GM19025 (cell line): ENCODE data around the gene HNRNPCL1.
"Not testable (repeated sequence)": the region's sequence is repeated elsewhere in the genome, so short reads cannot be mapped to it uniquely, and the experiment has no call there.

Source experiments
- ATAC-seq: cut with Tn5 transposase; IDR thresholded peaks from one replicate; pipeline ENCODE4 v1.9.1; 2021; ENCODE audit warnings: mild to moderate bottlenecking, low read depth, moderate library complexity; ENCODE audit not compliant: unreplicated experiment

HNRNPCL1 gene

DNA sequence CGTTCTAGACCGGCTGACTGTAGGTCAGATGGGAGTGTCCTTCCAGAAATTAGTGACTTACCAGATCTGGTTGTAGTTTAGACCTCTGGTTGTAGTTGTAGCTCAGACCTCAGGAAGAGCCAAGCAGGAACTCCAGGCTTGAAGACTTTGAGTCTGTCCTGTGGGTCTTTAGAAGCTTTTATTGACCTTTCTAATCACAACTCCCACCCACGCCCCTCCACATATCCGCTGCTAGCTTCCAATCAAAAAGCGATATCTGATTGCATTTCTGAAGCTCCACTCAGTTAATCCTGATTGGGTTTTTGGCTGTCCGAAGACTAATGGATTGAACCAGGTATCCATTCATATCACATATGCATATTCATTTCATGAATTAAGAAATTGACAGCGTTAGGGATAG, at the start of gene HNRNPCL1:
Gene HNRNPCL1 (minus strand): TSS at position 101 of the 400 bp plus-strand sequence. CDS start 431 bp downstream, outside the sequence.
- not testable (repeated sequence) for ATAC-seq

DNA sequence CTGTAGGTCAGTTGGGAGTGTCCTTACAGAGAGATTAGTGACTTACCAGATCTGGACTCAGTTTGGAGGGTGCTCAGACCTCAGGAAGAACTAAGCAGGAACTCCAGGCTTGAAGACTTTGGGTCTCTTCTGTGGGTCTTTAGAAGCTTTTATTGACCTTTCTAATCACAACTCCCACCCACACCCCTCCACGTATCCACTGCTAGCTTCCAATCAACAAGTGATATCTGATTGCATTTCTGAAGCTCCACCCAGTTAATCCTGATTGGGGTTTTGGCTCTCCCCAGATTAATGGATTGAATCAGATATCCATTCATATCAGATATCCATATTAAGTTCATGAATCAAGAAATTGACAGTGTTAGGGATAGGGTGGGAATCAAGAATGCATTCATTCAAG, 49.6 kb upstream of the HNRNPCL1 start, which contains the start of gene PRAMEF10:
Gene PRAMEF10 (minus strand): TSS at position 101 of the 400 bp plus-strand sequence. CDS start 2,423 bp downstream, outside the sequence.
- not testable (repeated sequence) for ATAC-seq

- not testable (repeated sequence) for ATAC-seq
Measured at GRCh38 chr1:12886101-12886500, 37.6 kb upstream of the HNRNPCL1 start, which contains the start of gene PRAMEF4. TSS of gene PRAMEF4 (minus strand) at chr1:12886201. CDS start at chr1:12883394, 2,807 bp downstream.

DNA sequence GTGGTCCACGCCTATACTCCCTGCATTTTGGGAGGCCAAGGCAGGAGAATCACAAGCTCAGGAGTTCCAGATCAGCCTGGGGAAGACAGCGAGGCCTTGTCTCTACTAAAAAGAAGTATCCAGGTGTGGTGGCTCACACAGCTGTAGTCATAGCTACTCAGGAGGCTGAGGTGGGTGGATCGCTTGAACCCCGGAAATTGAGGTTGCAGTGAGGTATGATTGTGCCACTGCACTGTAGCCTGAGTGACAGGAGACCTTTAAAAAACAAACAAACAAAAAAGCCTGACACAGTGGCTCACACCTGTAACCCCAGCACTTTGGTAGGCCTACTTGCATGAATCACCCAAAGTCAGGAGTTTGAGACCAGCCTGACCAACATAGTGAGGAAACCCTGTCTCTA, 29.9 kb upstream of the HNRNPCL1 start:
- not testable (repeated sequence) for ATAC-seq

- not testable (repeated sequence) for ATAC-seq
Measured at GRCh38 chr1:12863131-12863880, 14.8 kb upstream of the HNRNPCL1 start.

- not testable (repeated sequence) for ATAC-seq
Measured at GRCh38 chr1:12856786-12857185, 8.3 kb upstream of the HNRNPCL1 start, which contains the start of gene PRAMEF2. TSS of gene PRAMEF2 (plus strand) at chr1:12857086. CDS start at chr1:12859010, 1,924 bp downstream.

GRCh38 chr1:12851779-12852178, 3.3 kb upstream of the HNRNPCL1 start:
- no peak for ATAC-seq

- not testable (repeated sequence) for ATAC-seq
Measured at GRCh38 chr1:12833251-12833650, 15.3 kb downstream of the HNRNPCL1 start.

DNA sequence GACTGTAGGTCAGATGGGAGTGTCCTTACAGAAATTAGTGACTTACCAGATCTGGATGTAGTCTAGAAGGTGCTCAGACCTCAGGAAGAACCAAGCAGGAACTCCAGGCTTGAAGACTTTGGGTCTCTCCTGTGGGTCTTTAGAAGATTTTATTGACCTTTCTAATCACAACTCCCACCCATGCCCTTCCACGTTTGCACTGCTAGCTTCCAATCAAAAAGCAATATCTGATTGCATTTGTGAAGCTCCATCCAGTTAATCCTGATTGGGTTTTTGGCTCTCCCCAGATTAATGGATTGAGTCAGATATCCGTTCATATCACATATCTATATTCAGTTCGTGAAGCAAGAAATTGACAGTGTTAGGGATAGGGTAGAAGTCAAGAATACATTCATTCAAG, 17.2 kb downstream of the HNRNPCL1 start, which contains the start of gene PRAMEF11:
Gene PRAMEF11 (minus strand): TSS at position 101 of the 400 bp plus-strand sequence. CDS start 2,621 bp downstream, outside the sequence.
- not testable (repeated sequence) for ATAC-seq

GRCh38 chr1:12819061-12819460, 29.5 kb downstream of the HNRNPCL1 start:
- not testable (repeated sequence) for ATAC-seq

DNA sequence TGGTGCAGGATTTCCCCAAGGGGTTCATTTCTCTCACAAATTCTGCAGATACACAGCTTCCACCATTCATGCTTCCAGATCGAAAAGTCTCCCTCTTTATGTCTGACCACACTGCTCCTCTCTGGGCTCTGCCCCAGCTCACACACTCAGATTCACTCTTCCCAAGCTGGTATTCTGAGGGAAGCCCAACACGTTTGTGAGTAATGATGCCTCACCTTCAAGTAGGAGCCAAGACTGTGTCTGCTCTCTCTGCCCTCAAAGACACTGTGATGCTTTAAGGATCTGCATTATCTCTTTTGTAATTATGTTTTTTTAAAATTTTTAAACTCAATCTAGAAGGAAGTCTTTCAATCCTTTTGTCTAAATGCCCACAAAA, 37.1 kb downstream of the HNRNPCL1 start:
- ATAC-seq = no peak

DNA sequence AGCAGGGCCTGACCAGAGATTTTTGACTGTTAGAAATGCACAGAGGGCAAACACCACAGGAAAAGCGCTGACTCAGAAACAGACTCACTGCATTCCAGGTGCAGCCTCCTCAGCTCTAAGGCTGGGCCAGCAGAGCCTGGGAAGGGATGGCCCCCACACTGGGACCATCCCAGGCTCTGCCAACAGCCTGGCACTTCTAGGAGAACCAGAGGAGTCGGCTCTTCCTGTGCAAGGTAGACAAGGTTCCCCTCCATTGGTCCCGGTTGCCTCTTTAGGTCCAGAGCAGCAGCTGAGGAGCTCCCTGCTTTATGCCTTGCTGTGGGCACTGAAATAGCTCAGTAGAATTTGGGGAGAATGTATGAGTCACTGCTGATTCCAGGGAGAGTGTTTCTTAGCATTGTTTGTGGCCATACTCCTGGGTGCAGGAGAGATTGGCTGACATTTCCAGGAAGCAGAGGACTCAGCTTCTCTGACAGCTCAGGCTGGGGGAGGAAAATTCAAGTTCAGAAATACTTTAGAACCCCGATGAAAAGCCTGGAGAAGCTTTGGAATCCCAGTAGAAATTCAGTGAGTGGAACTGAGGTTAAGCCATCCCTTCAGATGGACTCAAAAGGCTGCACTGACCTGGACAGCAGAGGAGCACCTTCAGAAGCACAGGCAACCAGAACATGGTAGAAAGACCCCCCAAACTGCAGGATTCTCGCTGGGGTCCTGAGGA, 37.7 kb downstream of the HNRNPCL1 start:
- ATAC-seq = no peak

DNA sequence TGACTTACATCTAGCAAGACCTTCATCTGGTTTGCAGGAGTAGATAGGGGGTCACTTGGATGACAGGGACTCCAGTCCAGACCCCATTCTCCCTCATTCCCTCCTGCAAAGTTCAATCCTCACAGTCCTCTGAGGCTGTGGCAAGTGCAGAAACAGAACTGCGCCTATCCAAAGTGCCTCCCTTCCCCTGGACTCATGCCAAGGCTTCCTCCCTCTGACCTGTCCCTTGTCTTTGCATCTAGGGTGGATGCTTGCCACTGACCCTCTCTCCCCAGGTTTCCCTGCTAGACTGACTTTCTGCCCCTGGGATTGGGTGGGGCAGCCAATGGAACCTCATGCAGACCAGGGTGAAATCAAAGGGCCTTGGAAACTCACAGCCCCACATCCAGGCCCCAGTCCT, 38.6 kb downstream of the HNRNPCL1 start:
- no peak for ATAC-seq

DNA sequence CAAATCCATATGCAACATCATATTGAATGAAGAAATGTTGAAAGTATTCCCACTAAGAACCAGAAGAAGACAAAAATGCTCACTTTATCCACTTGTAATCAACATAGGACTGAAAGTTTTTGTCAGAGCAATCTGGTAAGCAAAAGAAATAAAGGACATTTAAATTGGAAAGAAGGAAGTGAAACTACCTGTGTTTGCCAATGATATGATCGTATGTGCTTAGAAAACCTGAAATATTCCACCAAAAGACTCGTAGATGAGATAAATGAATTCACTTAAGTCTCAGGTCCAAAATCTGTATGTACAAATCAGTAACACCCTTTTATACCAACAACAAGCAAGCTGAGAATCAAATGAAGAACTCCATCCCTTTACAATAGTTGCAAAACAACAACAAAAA, 48.8 kb downstream of the HNRNPCL1 start:
- no peak for ATAC-seq

DNA sequence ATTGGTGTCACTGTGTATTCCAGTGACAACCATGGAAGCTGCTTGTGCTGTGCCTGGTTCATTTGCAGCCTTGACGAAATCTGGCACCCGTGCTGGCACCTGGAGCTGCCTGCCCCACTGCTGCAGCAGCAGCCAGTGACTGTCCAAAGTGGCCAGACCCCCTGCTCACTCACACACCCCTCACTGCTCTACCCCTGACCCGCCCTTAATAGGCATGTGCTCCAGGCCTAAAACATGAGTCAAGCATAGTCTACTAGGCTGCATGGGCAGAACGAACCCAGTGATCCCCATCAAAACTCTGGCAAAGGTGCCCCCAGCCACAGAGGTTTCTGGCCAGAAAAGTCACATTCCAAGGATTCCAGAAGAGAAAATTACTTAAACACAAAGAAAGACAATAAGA, 49.6 kb downstream of the HNRNPCL1 start:
- no peak for ATAC-seq
